H9 (cell line): Measurements from ENCODE around the gene KLF1. TPM values are rescaled to one million over a fixed set of nuclear protein-coding genes. Genes with fewer than 3 reads are reported as not detected.
A peak's percentile ranks its signal among the peaks of the same experiment; 100 is the strongest.

Experiments used
- DNase-seq: peaks from one replicate; pipeline ENCODE4 v3.0.0-alpha.2; 2017
- H2AFZ ChIP-seq: one replicate; pipeline ENCODE4 v1.6.1; 2013; ENCODE audit warnings: mild to moderate bottlenecking, low read length, control low read depth, moderate library complexity
- H2AK5ac ChIP-seq: 2 replicates; pipeline ENCODE4 v1.6.1; 2013; ENCODE audit warnings: low read length, control low read depth, mixed read lengths; ENCODE audit not compliant: insufficient read length
- H2BK120ac ChIP-seq: one replicate; pipeline ENCODE4 v1.6.1; 2013; ENCODE audit warnings: low read depth, mild to moderate bottlenecking, low read length, control low read depth, inconsistent platforms; ENCODE audit not compliant: poor library complexity, severe bottlenecking
- H2BK12ac ChIP-seq: 2 replicates; pipeline ENCODE4 v1.6.1; 2013; ENCODE audit warnings: low read length, control low read depth, mixed read lengths, low read depth; ENCODE audit not compliant: insufficient read length
- H2BK15ac ChIP-seq: 2 replicates; pipeline ENCODE4 v1.6.1; 2013; ENCODE audit warnings: low read depth, low read length, control low read depth
- H2BK20ac ChIP-seq: one replicate; pipeline ENCODE4 v1.6.1; 2013; ENCODE audit warnings: low read depth, mild to moderate bottlenecking, low read length, control low read depth, inconsistent platforms; ENCODE audit not compliant: poor library complexity, severe bottlenecking
- H2BK5ac ChIP-seq: 2 replicates; pipeline ENCODE4 v1.6.1; 2013; ENCODE audit warnings: low read length, control low read depth, mixed read lengths; ENCODE audit not compliant: insufficient read length
- H3K14ac ChIP-seq: 2 replicates; pipeline ENCODE4 v1.6.1; 2013; ENCODE audit warnings: low read length, control low read depth; ENCODE audit not compliant: insufficient read depth
- H3K18ac ChIP-seq: 2 replicates; pipeline ENCODE4 v1.6.1; 2013; ENCODE audit warnings: low read depth, mild to moderate bottlenecking, mixed read lengths, low read length, control low read depth; ENCODE audit not compliant: insufficient read length
- H3K23ac ChIP-seq: 2 replicates; pipeline ENCODE4 v1.6.1; 2013; ENCODE audit warnings: low read length, control low read depth, mixed read lengths, low read depth; ENCODE audit not compliant: insufficient read length
- H3K23me2 ChIP-seq: 2 replicates; pipeline ENCODE4 v1.6.1; 2013; ENCODE audit warnings: low read depth, mild to moderate bottlenecking, mixed read lengths, low read length, control low read depth; ENCODE audit not compliant: insufficient read length, poor library complexity, severe bottlenecking
- H3K27ac ChIP-seq: 2 replicates; pipeline ENCODE4 v1.5.1; 2013; ENCODE audit warnings: low read length, control low read depth, mixed read lengths, low read depth; ENCODE audit not compliant: insufficient read length
- H3K27me3 ChIP-seq: 2 replicates; pipeline ENCODE4 v1.6.1; 2013; ENCODE audit warnings: low read length, control low read depth, inconsistent platforms; ENCODE audit not compliant: insufficient read depth
- H3K4ac ChIP-seq: 2 replicates; pipeline ENCODE4 v1.6.1; 2013; ENCODE audit warnings: low read depth, mild to moderate bottlenecking, control low read depth, inconsistent platforms, low read length, moderate library complexity
- H3K4me1 ChIP-seq: 2 replicates; pipeline ENCODE4 v1.6.1; 2013; ENCODE audit warnings: low read length, control low read depth, inconsistent platforms; ENCODE audit not compliant: insufficient read depth
- H3K4me2 ChIP-seq: 2 replicates; pipeline ENCODE4 v1.6.1; 2013; ENCODE audit warnings: low read length, control low read depth, mixed read lengths; ENCODE audit not compliant: insufficient read length, insufficient read depth
- H3K56ac ChIP-seq: 2 replicates; pipeline ENCODE4 v1.6.1; 2013; ENCODE audit warnings: low read depth, mild to moderate bottlenecking, mixed read lengths, low read length, control low read depth; ENCODE audit not compliant: insufficient read length
- H3K79me1 ChIP-seq: 2 replicates; pipeline ENCODE4 v1.6.1; 2013; ENCODE audit warnings: low read depth, mild to moderate bottlenecking, moderate library complexity, low read length, control low read depth, inconsistent platforms; ENCODE audit not compliant: insufficient read depth, poor library complexity, severe bottlenecking
- H3K79me2 ChIP-seq: 2 replicates; pipeline ENCODE4 v1.6.1; 2013; ENCODE audit warnings: low read length, control low read depth, inconsistent platforms; ENCODE audit not compliant: insufficient read depth
- H3K9ac ChIP-seq: 2 replicates; pipeline ENCODE4 v1.6.1; 2013; ENCODE audit warnings: low read length, control low read depth, mixed read lengths; ENCODE audit not compliant: insufficient read length; ENCODE audit errors: extremely low read depth
- H3K9me3 ChIP-seq: one replicate; pipeline ENCODE4 v1.6.1; 2013; ENCODE audit warnings: low read depth, low read length, inconsistent platforms; ENCODE audit not compliant: control insufficient read depth
- H3T11ph ChIP-seq: one replicate; pipeline ENCODE4 v1.6.1; 2013; ENCODE audit warnings: mild to moderate bottlenecking, low read length, control low read depth, inconsistent platforms
- H4K20me1 ChIP-seq: one replicate; pipeline ENCODE4 v1.6.1; 2013; ENCODE audit not compliant: control insufficient read depth, insufficient read length, insufficient read depth
- H4K5ac ChIP-seq: 2 replicates; pipeline ENCODE4 v1.6.1; 2013; ENCODE audit warnings: low read depth, mild to moderate bottlenecking, mixed read lengths, low read length, control low read depth; ENCODE audit not compliant: insufficient read length
- H4K8ac ChIP-seq: replicated peaks from 2 replicates; pipeline ENCODE4 v1.6.1; 2013; ENCODE audit warnings: low read length, control low read depth, mixed read lengths, low read depth; ENCODE audit not compliant: insufficient read length
- H4K91ac ChIP-seq: 2 replicates; pipeline ENCODE4 v1.6.1; 2013; ENCODE audit warnings: low read depth, mild to moderate bottlenecking, moderate library complexity, mixed read lengths, low read length, control low read depth; ENCODE audit not compliant: insufficient read length
- H3K27ac Mint-ChIP-seq, 3 experiments: 2 replicates in 2 of 3; 3 replicates in 1 of 3; pipeline ENCODE4 v1.8.0; 2020 to 2021; ENCODE audit warnings: mixed read lengths in 3 of 3, mild to moderate bottlenecking in 1 of 3, moderate library complexity in 1 of 3
- H3K27me3 Mint-ChIP-seq: 2 replicates; pipeline ENCODE4 v1.8.0; 2021; ENCODE audit warnings: low read depth, mild to moderate bottlenecking, moderate library complexity, mixed read lengths
- H3K36me3 Mint-ChIP-seq, 3 experiments: 2 replicates in 2 of 3; 3 replicates in 1 of 3; pipeline ENCODE4 v1.8.0; 2020 to 2021; ENCODE audit warnings: low read depth in 3 of 3, mixed read lengths in 3 of 3; ENCODE audit not compliant: insufficient read depth in 1 of 3
- H3K4me1 Mint-ChIP-seq, 2 experiments: 2 replicates each; pipeline ENCODE4 v1.8.0; 2020; ENCODE audit warnings: mixed read lengths in 2 of 2
- H3K4me3 Mint-ChIP-seq, 2 experiments: 2 replicates in 1 of 2; 3 replicates in 1 of 2; pipeline ENCODE4 v1.8.0; 2020 to 2021; ENCODE audit warnings: mild to moderate bottlenecking in 2 of 2, mixed read lengths in 2 of 2, moderate library complexity in 1 of 2
- H3K9me3 Mint-ChIP-seq, 2 experiments: 2 replicates in 1 of 2; 3 replicates in 1 of 2; pipeline ENCODE4 v1.8.0; 2020; ENCODE audit warnings: mild to moderate bottlenecking in 2 of 2, mixed read lengths in 2 of 2, moderate library complexity in 1 of 2
- WGBS: extraction: QIAGEN DNeasy Blood & Tissue Kit; methylation state at CpG from one replicate; pipeline ENCODE4 v1.1.7; 2013; ENCODE audit warnings: missing lambda C conversion rate, low lambda C conversion rate, mixed read lengths; ENCODE audit not compliant: insufficient read length; ENCODE audit errors: extremely low coverage; 5-methylcytosine and 5-hydroxymethylcytosine counted together
- total RNA-seq: library from RNA; stranded (reverse); gene quantifications from 2 replicates; pipeline ENCODE4 v1.2.1, GENCODE V29; 2021
- TF ChIP-seq, protein P1 (sequence below): fragments of 200-600 bp; sonication (generic); conservative IDR thresholded peaks from 3 replicates; pipeline ENCODE4 v1.8.0; 2021; ENCODE audit warnings: antibody characterized with exemption, mild to moderate bottlenecking

KLF1 gene
- total RNA-seq, 1 experiment from 2014 or later = 0.37 TPM

DNA sequence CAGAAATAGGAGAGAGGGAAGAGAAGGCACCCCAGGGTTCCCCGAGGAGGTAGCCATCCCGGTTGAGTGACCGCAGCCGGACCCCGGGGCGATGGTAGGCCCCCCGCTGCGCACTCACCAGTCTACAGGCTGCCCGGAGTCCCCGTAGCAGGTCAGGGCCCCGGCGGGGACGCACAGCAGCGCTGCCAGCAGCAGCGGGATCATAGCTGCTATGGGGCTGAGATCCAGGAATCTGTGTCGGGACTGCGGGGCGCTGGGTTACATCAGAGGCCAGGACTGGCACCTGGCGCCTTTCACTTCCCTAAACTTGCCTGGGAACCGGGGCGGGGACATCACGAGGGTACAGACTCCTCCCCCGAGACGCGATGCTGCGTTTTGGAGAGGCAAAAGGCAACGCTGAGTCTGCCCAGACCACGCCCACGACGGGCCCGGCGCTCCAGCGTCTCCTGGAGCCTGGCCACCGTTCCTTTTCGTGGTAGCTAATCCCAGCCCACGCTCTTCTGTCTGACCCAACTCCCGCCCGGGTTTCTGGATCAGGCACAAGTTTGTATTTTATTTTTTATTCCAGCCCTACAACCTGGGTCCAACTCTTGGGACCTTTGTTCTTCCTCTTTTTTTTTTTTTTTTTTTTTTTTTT, 5.7 kb downstream of the KLF1 start, which contains the start of gene DNASE2:
Gene DNASE2, minus strand, starts transcription at position 278 of the 637 bp plus-strand sequence. Its CDS starts 74 bp downstream, at position 204.
- H3K27ac Mint-ChIP-seq = peak within 1 kb of the TSS; percentile 79 to 97 (median 83); a peak in 4 of 7 replicates
- Histone ChIP-seq H3K18ac (peak within 1 kb of the TSS; percentile 10), H3K23ac (no peak within 1 kb of the TSS), H2BK20ac (no peak within 1 kb of the TSS), H3K27me3 (0 out of 2 replicates have a peak, but pooled peaks cover 1% of the 10 kb centered on the region), H4K91ac (no peak within 1 kb of the TSS), H2BK12ac (no peak within 1 kb of the TSS), H3T11ph (no peak within 1 kb of the TSS), H3K79me1 (no peaks in the 10 kb centered on the region), H3K9me3 (no peaks in the 10 kb centered on the region), H3K56ac (no peak within 1 kb of the TSS), H2BK120ac (no peak within 1 kb of the TSS), H3K79me2 (no peaks in the 10 kb centered on the region), H3K14ac (peak within 1 kb of the TSS; percentile 41), H2BK5ac (no peak within 1 kb of the TSS), H2AFZ (no peak within 1 kb of the TSS), H2BK15ac (no peak within 1 kb of the TSS), H3K27ac (no peak within 1 kb of the TSS), H3K23me2 (peaks cover 6% of the 10 kb centered on the region), H4K8ac (no peak within 1 kb of the TSS), H3K4ac (no peak within 1 kb of the TSS), H3K4me1 (no peaks in the 10 kb centered on the region), H4K20me1 (no peaks in the 10 kb centered on the region), H4K5ac (no peak within 1 kb of the TSS), H2AK5ac (no peak within 1 kb of the TSS), H3K9ac (peak within 1 kb of the TSS; percentile 60), H3K4me2 (peak within 1 kb of the TSS; percentile 39)
- peaks cover 14 to 16% of the 10 kb centered on the region in 2 experiments for H3K9me3 Mint-ChIP-seq
- peaks cover 7 to 11% of the 10 kb centered on the region in 2 experiments for H3K4me1 Mint-ChIP-seq
- TF ChIP-seq, protein P1, sequence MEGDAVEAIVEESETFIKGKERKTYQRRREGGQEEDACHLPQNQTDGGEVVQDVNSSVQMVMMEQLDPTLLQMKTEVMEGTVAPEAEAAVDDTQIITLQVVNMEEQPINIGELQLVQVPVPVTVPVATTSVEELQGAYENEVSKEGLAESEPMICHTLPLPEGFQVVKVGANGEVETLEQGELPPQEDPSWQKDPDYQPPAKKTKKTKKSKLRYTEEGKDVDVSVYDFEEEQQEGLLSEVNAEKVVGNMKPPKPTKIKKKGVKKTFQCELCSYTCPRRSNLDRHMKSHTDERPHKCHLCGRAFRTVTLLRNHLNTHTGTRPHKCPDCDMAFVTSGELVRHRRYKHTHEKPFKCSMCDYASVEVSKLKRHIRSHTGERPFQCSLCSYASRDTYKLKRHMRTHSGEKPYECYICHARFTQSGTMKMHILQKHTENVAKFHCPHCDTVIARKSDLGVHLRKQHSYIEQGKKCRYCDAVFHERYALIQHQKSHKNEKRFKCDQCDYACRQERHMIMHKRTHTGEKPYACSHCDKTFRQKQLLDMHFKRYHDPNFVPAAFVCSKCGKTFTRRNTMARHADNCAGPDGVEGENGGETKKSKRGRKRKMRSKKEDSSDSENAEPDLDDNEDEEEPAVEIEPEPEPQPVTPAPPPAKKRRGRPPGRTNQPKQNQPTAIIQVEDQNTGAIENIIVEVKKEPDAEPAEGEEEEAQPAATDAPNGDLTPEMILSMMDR = no peak
- H3K4me3 Mint-ChIP-seq = peak within 1 kb of the TSS; percentile 85
- no CpG with 5 or more reads among the region's 38 CpGs for WGBS
- peaks cover 10 to 16% (median 14%) of the 10 kb centered on the region in 3 experiments; a peak in 6 of 7 replicates for H3K36me3 Mint-ChIP-seq
- H3K27me3 Mint-ChIP-seq = peaks cover 29% of the 10 kb centered on the region
- peak; percentile 98 for DNase-seq
